ENCODE results near the gene DYRK1B.

- no peak for TF ChIP-seq CTCF (IDR thresholded peaks at IDR 0.05)
- no peak for TF ChIP-seq POLR2AphosphoS5 (IDR thresholded peaks at IDR 0.05)
Observed at GRCh38 chr19:39831679-39832078, 2.3 kb downstream of the DYRK1B start.
